HCT116 (cell line): ENCODE measurements around the gene GFPT2. TPM values are rescaled to one million over a fixed set of nuclear protein-coding genes. Genes with fewer than 3 reads are reported as not detected.

Experiments
- ATAC-seq: fragments of 200-7000 bp; cut with Tn5 transposase; 2 replicates; pipeline ENCODE4 v1.9.1; 2020; ENCODE audit warnings: mild to moderate bottlenecking, moderate library complexity
- BruUV-seq: library from RNA; stranded (reverse); fragments of 400-500 nt; replicated peaks from 2 replicates; lab custom pipeline; 2021; lab: Mats Ljungman, UMichigan
- CTCF ChIA-PET: fragments of 300-600 bp; sonication (Branson Sonifier 250); formaldehyde crosslinking; loops from one replicate; lab custom pipeline; 2021; ENCODE audit warnings: antibody characterized with exemption; lab: Charles Lee
- POLR2A ChIA-PET: fragments of 300-600, 350-600 bp; sonication (Branson Sonifier 250); formaldehyde crosslinking; loops from one replicate; lab custom pipeline; 2021; ENCODE audit warnings: antibody characterized with exemption; lab: Charles Lee
- RAD21 ChIA-PET, 2 experiments: fragments of 300-600 bp; sonication (Branson Sonifier 250); formaldehyde crosslinking; loops; one replicate each; lab custom pipeline; 2023; ENCODE audit warnings: low total read pairs in 2 of 2; ENCODE audit not compliant: uncharacterized antibody in 2 of 2, unreplicated experiment in 2 of 2, low non-redundant PET in 1 of 2; lab: Charles Lee
- DNase-seq: peaks from one replicate; pipeline ENCODE4 v3.0.0-alpha.2; 2010; ENCODE audit warnings: low read depth, low spot score
- H2AFZ ChIP-seq: fragments of 200-600 bp; shearing (Covaris generic), sonication (generic); 2 replicates; pipeline ENCODE4 v1.6.1; 2017; ENCODE audit warnings: low read depth, mixed run types, mixed read lengths, antibody characterized with exemption, low read length; ENCODE audit not compliant: poor library complexity, severe bottlenecking
- H3K27ac ChIP-seq: 2 replicates; pipeline ENCODE4 v1.5.1; 2012; ENCODE audit warnings: low read depth, low read length
- H3K27me3 ChIP-seq: fragments of 200-600 bp; sonication (generic); 2 replicates; pipeline ENCODE4 v1.6.1; 2016; ENCODE audit warnings: mixed run types, low read length, mixed read lengths; ENCODE audit not compliant: insufficient read depth
- H3K36me3 ChIP-seq, 2 experiments: fragments of 200-500 bp in 1 of 2; fragments of 200-600 bp in 1 of 2; sonication (Bioruptor generic) in 1 of 2; sonication (generic) in 1 of 2; 2 replicates each; pipeline versions ENCODE4 v1.5.1 to v1.6.1; 2014 to 2016; ENCODE audit warnings: low read length in 2 of 2, inconsistent platforms in 1 of 2, mixed read lengths in 1 of 2, mixed run types in 1 of 2; ENCODE audit not compliant: insufficient read depth in 2 of 2, control insufficient read depth in 1 of 2
- H3K4me1 ChIP-seq, 2 experiments: fragments of 200-600 bp in 1 of 2; sonication (generic) in 1 of 2; 2 replicates each; pipeline versions ENCODE4 v1.5.1 to v1.6.1; 2012 to 2017; ENCODE audit warnings: low read length in 2 of 2, inconsistent platforms in 1 of 2, mild to moderate bottlenecking in 1 of 2, mixed read lengths in 1 of 2, mixed run types in 1 of 2, moderate library complexity in 1 of 2; ENCODE audit not compliant: insufficient read depth in 2 of 2, control insufficient read depth in 1 of 2
- H3K4me2 ChIP-seq: fragments of 200-600 bp; sonication (generic); 2 replicates; pipeline ENCODE4 v1.6.1; 2017; ENCODE audit warnings: mixed run types, low read length, mixed read lengths
- H3K4me3 ChIP-seq, 2 experiments: fragments of 200-600 bp in 1 of 2; sonication (generic) in 1 of 2; replicated peaks in 1 of 2; 2 replicates each; pipeline ENCODE4 v1.5.1; 2011 to 2016; ENCODE audit warnings: low read length in 2 of 2, control low read depth in 1 of 2, low read depth in 1 of 2, mild to moderate bottlenecking in 1 of 2, mixed read lengths in 1 of 2, mixed run types in 1 of 2
- H3K79me2 ChIP-seq: fragments of 200-600 bp; sonication (generic); 2 replicates; pipeline ENCODE4 v1.6.1; 2017; ENCODE audit warnings: mild to moderate bottlenecking, mixed run types, low read length, moderate library complexity, mixed read lengths; ENCODE audit not compliant: insufficient read depth
- H3K9ac ChIP-seq: fragments of 200-600 bp; sonication (generic); 2 replicates; pipeline ENCODE4 v1.6.1; 2016; ENCODE audit warnings: low read length, mixed read lengths
- H3K9me2 ChIP-seq: fragments of 200-600 bp; sonication (generic), shearing (Covaris generic); 2 replicates; pipeline ENCODE4 v1.6.1; 2017; ENCODE audit warnings: mixed run types, mild to moderate bottlenecking, moderate library complexity; ENCODE audit not compliant: insufficient read depth
- H3K9me3 ChIP-seq, 2 experiments: fragments of 200-500 bp in 1 of 2; fragments of 200-600 bp in 1 of 2; sonication (Bioruptor generic) in 1 of 2; sonication (generic) in 1 of 2; 2 replicates each; pipeline ENCODE4 v1.6.1; 2014 to 2017; ENCODE audit warnings: low read length in 2 of 2, mixed read lengths in 2 of 2, inconsistent platforms in 1 of 2, low read depth in 1 of 2, mild to moderate bottlenecking in 1 of 2, mixed run types in 1 of 2, moderate library complexity in 1 of 2; ENCODE audit not compliant: control insufficient read depth in 1 of 2, insufficient read depth in 1 of 2
- H4K20me1 ChIP-seq: fragments of 200-600 bp; sonication (generic), shearing (Covaris generic); 2 replicates; pipeline ENCODE4 v1.6.1; 2017; ENCODE audit warnings: mixed run types, mild to moderate bottlenecking, moderate library complexity; ENCODE audit not compliant: insufficient read depth
- CBX3 ChIP-seq: IDR thresholded peaks from 2 replicates; pipeline ENCODE4 v1.6.1; 2012; ENCODE audit warnings: low read depth
- ELF1 ChIP-seq: IDR thresholded peaks from 2 replicates; pipeline ENCODE4 v1.6.1; 2012; ENCODE audit warnings: low read depth, borderline replicate concordance
- EZH2 ChIP-seq: fragments of 200-600 bp; sonication (generic); IDR thresholded peaks from 2 replicates; pipeline ENCODE4 v1.6.1; 2017; ENCODE audit warnings: antibody characterized with exemption, mixed run types
- EZH2phosphoT487 ChIP-seq: fragments of 200-600 bp; IDR thresholded peaks from 2 replicates; pipeline ENCODE4 v1.6.1; 2018; ENCODE audit warnings: antibody characterized with exemption, borderline replicate concordance
- FOSL1 ChIP-seq: IDR thresholded peaks from 2 replicates; pipeline ENCODE4 v1.6.1; 2012; ENCODE audit warnings: low read depth
- SIN3A ChIP-seq: IDR thresholded peaks from 2 replicates; pipeline ENCODE4 v1.6.1; 2012; ENCODE audit warnings: low read depth
- SP1 ChIP-seq: IDR thresholded peaks from 2 replicates; pipeline ENCODE4 v1.6.1; 2012; ENCODE audit warnings: low read depth
- SRF ChIP-seq: IDR thresholded peaks from 2 replicates; pipeline ENCODE4 v1.6.1; 2012; ENCODE audit warnings: low read depth
- TCF7L2 ChIP-seq: IDR thresholded peaks from 2 replicates; pipeline ENCODE4 v1.7.0; 2011; ENCODE audit warnings: borderline replicate concordance, inconsistent platforms; ENCODE audit not compliant: insufficient read depth, insufficient read length; ENCODE audit errors: extremely low read depth
- ZFX ChIP-seq: fragments of 450-650 bp; IDR thresholded peaks from 2 replicates; pipeline ENCODE4 v1.6.1; 2017
- ZNF274 ChIP-seq: fragments of 200-500 bp; sonication (Bioruptor generic); IDR thresholded peaks from 2 replicates; pipeline ENCODE4 v1.6.1; 2014; ENCODE audit warnings: mild to moderate bottlenecking, low read depth, low read length, inconsistent platforms
- intact Hi-C: fragments of 100-400 bp; cut with micrococcal nuclease; formaldehyde crosslinking; loops from 2 replicates; pipeline ENCODE4 v1.10.0; 2022
- total RNA-seq: library from RNA; stranded (reverse); gene quantifications from one replicate; pipeline ENCODE4 v1.2.1, GENCODE V29; 2021; ENCODE audit not compliant: unreplicated experiment
- TF ChIP-seq, protein P1 (sequence below): IDR thresholded peaks from 2 replicates; pipeline ENCODE4 v1.6.1; 2012
- TF ChIP-seq, protein P2 (sequence below): IDR thresholded peaks from 2 replicates; pipeline ENCODE4 v1.6.1; 2012; ENCODE audit warnings: low read depth

GFPT2 gene
- total RNA-seq, 1 experiment from 2014 or later = 16.1 TPM

GRCh38 chr5:180376511-180376910, 23.4 kb upstream of the GFPT2 start:
- H3K9me2 ChIP-seq = no peaks in the 10 kb centered on the region
- no peaks in the 10 kb centered on the region for H3K4me1 ChIP-seq
- H2AFZ ChIP-seq = no peak overlapping the region
- H3K4me3 ChIP-seq = no peak overlapping the region
- no peak overlapping the region for H3K4me2 ChIP-seq
- H3K79me2 ChIP-seq = no peaks in the 10 kb centered on the region
- TF ChIP-seq SIN3A = no peak
- TF ChIP-seq ZNF274 = no peak
- TF ChIP-seq, protein P1, sequence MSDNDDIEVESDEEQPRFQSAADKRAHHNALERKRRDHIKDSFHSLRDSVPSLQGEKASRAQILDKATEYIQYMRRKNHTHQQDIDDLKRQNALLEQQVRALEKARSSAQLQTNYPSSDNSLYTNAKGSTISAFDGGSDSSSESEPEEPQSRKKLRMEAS = no peak
- TF ChIP-seq CBX3 = no peak
- TF ChIP-seq, protein P2, sequence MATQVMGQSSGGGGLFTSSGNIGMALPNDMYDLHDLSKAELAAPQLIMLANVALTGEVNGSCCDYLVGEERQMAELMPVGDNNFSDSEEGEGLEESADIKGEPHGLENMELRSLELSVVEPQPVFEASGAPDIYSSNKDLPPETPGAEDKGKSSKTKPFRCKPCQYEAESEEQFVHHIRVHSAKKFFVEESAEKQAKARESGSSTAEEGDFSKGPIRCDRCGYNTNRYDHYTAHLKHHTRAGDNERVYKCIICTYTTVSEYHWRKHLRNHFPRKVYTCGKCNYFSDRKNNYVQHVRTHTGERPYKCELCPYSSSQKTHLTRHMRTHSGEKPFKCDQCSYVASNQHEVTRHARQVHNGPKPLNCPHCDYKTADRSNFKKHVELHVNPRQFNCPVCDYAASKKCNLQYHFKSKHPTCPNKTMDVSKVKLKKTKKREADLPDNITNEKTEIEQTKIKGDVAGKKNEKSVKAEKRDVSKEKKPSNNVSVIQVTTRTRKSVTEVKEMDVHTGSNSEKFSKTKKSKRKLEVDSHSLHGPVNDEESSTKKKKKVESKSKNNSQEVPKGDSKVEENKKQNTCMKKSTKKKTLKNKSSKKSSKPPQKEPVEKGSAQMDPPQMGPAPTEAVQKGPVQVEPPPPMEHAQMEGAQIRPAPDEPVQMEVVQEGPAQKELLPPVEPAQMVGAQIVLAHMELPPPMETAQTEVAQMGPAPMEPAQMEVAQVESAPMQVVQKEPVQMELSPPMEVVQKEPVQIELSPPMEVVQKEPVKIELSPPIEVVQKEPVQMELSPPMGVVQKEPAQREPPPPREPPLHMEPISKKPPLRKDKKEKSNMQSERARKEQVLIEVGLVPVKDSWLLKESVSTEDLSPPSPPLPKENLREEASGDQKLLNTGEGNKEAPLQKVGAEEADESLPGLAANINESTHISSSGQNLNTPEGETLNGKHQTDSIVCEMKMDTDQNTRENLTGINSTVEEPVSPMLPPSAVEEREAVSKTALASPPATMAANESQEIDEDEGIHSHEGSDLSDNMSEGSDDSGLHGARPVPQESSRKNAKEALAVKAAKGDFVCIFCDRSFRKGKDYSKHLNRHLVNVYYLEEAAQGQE = no peak
- TF ChIP-seq TCF7L2 = no peak
- no peak for TF ChIP-seq SRF
- no peak for TF ChIP-seq EZH2phosphoT487
- TF ChIP-seq EZH2 = no peak
- TF ChIP-seq ELF1 = no peak
- TF ChIP-seq SP1 = no peak
- TF ChIP-seq ZFX = no peak
- TF ChIP-seq FOSL1 = no peak
- BruUV-seq = no TSS peak
- H4K20me1 ChIP-seq = no peaks in the 10 kb centered on the region
- no peak overlapping the region for H3K27ac ChIP-seq
- ATAC-seq (no peak), DNase-seq (no peak)
- H3K36me3 ChIP-seq = no peaks in the 10 kb centered on the region
- ChIA-PET POLR2A (no interaction called here), CTCF (no interaction called here), RAD21 (no interaction called here)
- H3K27me3 ChIP-seq = no peaks in the 10 kb centered on the region
- no peak overlapping the region for H3K9ac ChIP-seq
- intact Hi-C loops = no loop called here
- no peaks in the 10 kb centered on the region for H3K9me3 ChIP-seq
